NCI-H446 treated with DMSO at 0.1 percent for 48 hours (cell line): ENCODE data around the gene MARK4.

Experiments used
- DNase-seq: peaks from one replicate; lab custom pipeline; 2025; lab: John Stamatoyannopoulos, UW

MARK4 gene

DNA sequence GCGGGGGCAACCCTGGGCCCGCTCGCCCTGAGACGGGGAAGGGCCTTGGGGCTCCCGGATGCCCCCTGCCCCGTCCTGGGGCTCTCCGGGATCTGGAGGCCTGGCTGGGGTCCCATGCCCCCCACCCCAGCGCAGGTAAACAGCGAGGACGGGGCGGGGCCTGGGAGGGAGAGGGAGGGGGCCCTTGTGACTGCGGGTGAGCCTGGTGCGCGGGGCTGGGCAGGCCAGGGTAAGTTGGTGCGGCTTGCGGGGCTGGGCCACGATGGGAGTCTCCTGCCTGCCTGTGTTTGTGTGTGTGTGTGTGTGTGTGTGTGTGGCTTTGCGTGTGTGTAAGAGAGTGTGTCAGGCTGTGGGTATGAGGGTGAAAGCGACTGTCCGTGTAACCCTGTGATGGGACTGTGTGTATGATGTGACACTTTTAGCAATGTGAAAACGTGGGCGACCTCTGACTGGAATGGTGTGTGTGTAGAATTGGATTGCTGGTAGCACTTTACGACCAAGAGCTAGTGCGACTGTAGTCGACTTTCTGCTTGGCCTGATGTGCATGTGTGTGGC lies 89.9 kb downstream of the MARK4 start:
- no peak for DNase-seq

- DNase-seq, result no peak
These were observed 91.8 kb downstream of the MARK4 start for GRCh38 chr19:45342911-45343310.

DNA sequence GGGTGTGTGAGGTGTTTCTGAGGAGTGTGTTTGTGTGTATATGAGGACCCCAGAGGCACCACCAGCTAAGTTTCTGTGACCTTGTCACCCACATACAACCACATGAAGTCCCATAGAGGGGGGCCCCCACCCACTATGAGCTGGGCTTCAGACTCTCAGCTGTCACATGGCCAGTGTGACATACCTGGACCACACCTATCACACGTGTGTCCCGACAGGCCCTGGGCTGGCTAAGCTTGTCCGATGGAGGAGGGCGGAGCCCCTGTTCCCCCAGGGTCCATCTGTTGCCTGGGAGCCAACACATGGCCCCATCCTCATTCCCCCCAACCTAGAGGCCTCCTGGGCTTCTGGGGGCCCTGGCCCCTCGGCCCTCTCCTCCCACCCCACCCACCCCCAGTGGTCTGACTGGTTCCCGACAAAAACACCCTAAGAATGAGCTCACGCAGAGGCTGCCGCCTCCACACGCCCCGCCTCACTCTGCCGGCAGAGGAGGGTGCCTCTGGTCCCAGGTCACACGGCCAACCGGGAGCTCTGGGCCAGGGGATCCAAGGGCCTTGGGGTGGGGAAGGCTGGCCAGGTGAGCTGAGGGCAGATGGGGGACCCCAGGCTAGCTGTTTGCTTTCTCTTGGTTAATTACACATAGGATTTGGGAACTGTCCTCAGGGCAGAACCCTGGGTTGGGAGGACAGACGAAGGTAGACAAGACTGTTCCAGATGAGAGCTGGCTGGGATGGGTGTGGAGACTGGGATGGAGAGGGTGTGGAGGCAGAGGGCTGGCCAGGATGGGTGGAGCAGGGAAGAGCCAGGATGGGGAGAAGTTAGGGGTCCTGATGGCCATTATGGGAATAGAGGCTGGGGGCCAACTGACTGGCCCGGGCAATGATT lies 93.8 kb downstream of the MARK4 start:
- no peak for DNase-seq

GRCh38 chr19:45345506-45345860 lies 94.4 kb downstream of the MARK4 start:
- DNase-seq, result no peak

DNA sequence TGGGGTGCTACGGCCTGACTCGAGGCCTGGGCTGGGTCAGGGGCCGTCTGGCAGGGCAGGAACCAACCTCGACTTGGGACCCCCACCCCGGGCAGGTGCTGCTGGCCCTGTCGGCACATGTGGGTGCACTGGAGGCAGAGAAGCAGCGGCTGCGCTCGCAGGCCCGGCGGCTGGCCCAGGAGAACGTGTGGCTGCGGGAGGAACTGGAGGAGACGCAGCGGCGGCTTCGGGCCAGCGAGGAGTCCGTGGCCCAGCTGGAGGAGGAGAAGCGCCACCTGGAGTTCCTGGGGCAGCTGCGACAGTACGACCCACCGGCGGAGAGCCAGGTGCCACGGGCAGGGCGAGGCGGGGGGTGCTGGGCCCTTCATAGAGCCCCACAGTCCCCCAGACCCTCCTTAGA lies 95.4 kb downstream of the MARK4 start:
- no peak for DNase-seq

- DNase-seq, result no peak
These were observed 96.7 kb downstream of the MARK4 start for GRCh38 chr19:45347570-45348366.

DNA sequence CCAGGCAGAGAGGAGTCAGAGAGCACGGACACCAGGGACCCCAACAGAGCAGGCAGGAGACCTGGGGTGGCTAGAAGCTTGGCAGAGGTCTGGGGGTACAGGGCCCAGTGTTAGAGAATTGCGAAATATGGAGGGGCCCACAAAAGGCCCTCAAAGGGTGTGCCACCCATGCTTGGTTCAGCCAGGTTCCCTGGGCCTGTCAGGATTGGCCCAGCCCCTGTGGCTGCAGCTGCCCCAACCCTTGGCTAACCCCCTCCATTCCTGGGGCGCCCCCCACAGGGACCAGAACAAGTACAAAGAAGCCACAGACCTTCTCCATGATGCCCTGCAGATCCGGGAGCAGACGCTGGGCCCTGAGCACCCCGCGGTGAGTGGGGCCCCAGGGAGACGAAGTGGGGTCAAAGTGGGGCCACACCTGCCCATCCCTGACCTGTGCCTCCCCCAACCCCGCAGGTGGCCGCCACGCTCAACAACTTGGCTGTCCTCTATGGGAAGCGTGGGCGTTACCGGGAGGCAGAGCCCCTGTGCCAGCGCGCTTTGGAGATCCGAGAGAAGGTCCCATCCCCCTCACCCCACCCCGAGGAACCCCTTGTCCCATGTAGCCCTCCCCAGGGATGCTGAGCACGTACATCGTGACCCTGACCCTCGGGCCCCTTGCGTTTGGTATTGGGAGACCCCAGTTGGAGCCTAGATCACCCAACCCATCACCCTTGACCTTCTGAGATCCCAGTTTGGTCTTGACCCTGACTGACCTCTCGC lies 97.5 kb downstream of the MARK4 start:
- DNase-seq, result no peak

GRCh38 chr19:45349126-45349415 lies 98.0 kb downstream of the MARK4 start:
- no peak for DNase-seq

DNA sequence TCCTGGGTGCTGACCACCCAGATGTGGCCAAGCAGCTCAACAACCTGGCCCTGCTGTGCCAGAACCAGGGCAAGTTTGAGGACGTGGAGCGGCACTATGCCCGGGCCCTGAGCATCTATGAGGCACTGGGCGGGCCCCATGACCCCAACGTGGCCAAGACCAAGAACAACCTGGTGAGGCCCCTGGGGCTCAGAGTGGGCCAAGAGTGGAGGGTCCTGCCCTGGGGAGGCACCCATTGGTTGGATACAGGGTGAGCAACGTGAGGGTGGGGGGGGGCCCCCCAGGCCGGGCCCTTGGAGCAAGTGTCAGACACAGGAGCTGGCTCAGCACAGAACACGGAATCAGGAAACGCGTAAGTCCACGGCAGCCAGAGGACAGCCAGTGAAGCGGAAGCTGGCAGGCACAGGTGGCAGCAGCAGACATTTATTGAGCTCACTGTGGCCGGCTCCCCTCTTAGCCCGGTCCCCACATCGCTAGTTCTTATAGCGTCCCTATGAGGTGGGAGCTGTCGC lies 98.4 kb downstream of the MARK4 start:
- DNase-seq, result no peak

- DNase-seq, result no peak
These were observed 99.5 kb downstream of the MARK4 start for GRCh38 chr19:45350477-45351058.

GRCh38 chr19:45351401-45351952 lies 100.4 kb downstream of the MARK4 start:
- no peak for DNase-seq

DNA sequence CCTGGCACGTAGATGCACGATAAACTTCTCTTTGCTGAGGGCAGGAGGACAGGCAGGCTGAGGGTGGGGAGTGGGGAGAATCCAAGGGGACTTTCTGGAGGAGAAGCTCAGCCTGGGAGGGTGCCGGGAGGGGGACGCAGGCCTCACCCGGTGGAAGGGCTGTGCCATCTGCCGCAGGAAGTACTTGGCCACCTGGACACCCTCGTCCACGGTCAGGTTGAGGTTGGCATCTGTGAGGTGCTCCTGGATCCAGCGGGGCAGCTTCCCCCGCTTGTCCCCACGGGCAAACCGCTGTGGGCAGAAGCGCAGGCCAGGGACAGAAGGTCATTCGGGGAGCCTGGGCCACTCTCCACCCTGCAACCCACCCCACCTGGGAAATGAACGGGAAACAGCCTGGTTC lies 101.0 kb downstream of the MARK4 start:
- DNase-seq, result no peak

- no peak for DNase-seq
These were observed 101.4 kb downstream of the MARK4 start for GRCh38 chr19:45352471-45352870.

GRCh38 chr19:45352914-45353796 lies 102.1 kb downstream of the MARK4 start:
- no peak for DNase-seq

- DNase-seq, result no peak
These were observed 103.3 kb downstream of the MARK4 start for GRCh38 chr19:45354241-45354842.
